Ectodermal cell (in vitro differentiated cells): ENCODE results near the gene RBFOX2.

Experiments used
- H3K27ac ChIP-seq: 2 replicates; pipeline ENCODE4 v1.7.0; 2013; ENCODE audit warnings: mild to moderate bottlenecking, low read depth, low read length; ENCODE audit not compliant: insufficient read depth, poor library complexity, severe bottlenecking
- H3K27me3 ChIP-seq: 2 replicates; pipeline ENCODE4 v1.7.0; 2013; ENCODE audit warnings: mild to moderate bottlenecking, low read length; ENCODE audit not compliant: insufficient read depth, control insufficient read depth, poor library complexity, severe bottlenecking
- H3K36me3 ChIP-seq: one replicate; pipeline ENCODE4 v1.7.0; 2013; ENCODE audit warnings: low read length; ENCODE audit not compliant: control insufficient read depth, insufficient read depth
- H3K4me1 ChIP-seq: one replicate; pipeline ENCODE4 v1.7.0; 2013; ENCODE audit warnings: low read length; ENCODE audit not compliant: control insufficient read depth, insufficient read depth
- H3K4me3 ChIP-seq: 2 replicates; pipeline ENCODE4 v1.7.0; 2013; ENCODE audit warnings: low read depth, low read length, control low read depth; ENCODE audit not compliant: insufficient read depth
- H3K9me3 ChIP-seq: 2 replicates; pipeline ENCODE4 v1.7.0; 2013; ENCODE audit warnings: mild to moderate bottlenecking, low read length, moderate library complexity; ENCODE audit not compliant: control insufficient read depth
- WGBS, 2 experiments: methylation state at CpG; one replicate each; pipeline ENCODE4 v1.1.7; 2013; ENCODE audit warnings: missing lambda C conversion rate in 2 of 2; 5-methylcytosine and 5-hydroxymethylcytosine counted together

RBFOX2 gene

GRCh38 chr22:35729309-35729698 is 299.3 kb downstream of the RBFOX2 start:
- 93% methylated on average over 2 of the region's 2 CpGs; no CpG with 5 or more reads in 1 of the 2 experiments for WGBS, 2 experiments
- H3K36me3 ChIP-seq: no peaks in the 10 kb centered on the region
- no peak overlapping the region for H3K27ac ChIP-seq
- no peaks in the 10 kb centered on the region for H3K4me1 ChIP-seq
- no peaks in the 10 kb centered on the region for H3K9me3 ChIP-seq
- no peaks in the 10 kb centered on the region for H3K27me3 ChIP-seq
- no peak overlapping the region for H3K4me3 ChIP-seq

- Histone ChIP-seq H3K4me3 (no peak overlapping the region), H3K9me3 (no peaks in the 10 kb centered on the region), H3K27me3 (no peaks in the 10 kb centered on the region), H3K27ac (no peak overlapping the region), H3K36me3 (no peaks in the 10 kb centered on the region), H3K4me1 (no peaks in the 10 kb centered on the region)
- WGBS, 2 experiments: 92% methylated on average over 12 of the region's 12 CpGs
These were observed 299.9 kb downstream of the RBFOX2 start for GRCh38 chr22:35728639-35729308.

DNA sequence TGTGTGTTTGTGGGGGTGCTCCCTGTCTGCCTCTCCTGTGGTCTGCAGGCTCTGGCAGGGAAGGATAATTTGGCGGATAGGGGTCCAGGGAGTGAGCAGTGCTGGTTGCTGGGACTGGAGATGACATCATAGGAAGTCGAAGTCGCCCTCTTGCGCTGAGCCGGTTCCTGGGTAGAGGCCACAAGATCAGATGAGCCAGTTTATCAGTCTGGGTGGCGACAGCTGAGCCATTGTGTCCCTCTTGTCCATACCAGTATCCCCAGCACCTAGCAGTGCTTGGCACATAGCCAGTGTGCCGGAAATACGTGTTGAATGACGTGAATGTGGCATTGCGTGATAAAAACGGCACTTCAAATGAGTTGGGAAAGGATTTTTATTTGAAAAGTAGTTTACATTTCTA is 301.2 kb downstream of the RBFOX2 start:
- WGBS, 2 experiments: 94% methylated on average over 11 of the region's 11 CpGs
- H3K4me3 ChIP-seq: no peak overlapping the region

DNA sequence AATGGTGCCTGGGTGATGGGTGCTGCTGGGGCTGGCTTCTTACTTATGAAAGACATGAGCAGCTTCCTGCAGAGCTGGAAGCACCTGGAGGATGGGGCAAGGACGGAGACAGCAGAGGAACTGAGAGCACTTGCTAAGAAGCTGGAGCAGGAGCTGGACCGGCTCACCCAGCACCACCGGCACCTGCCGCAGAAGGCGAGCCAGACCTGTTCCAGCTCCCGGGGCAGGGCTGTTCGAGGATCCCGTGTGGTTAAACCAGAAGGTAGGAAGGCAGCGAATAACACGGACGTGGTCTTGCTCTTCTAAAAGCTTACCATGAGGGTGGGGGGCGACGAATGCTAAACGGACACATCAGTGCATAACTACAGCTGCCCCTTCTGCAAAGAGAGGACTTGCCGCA is 301.7 kb downstream of the RBFOX2 start:
- Histone ChIP-seq H3K36me3 (no peaks in the 10 kb centered on the region), H3K27ac (no peak overlapping the region), H3K9me3 (no peaks in the 10 kb centered on the region), H3K27me3 (no peaks in the 10 kb centered on the region), H3K4me3 (no peak overlapping the region), H3K4me1 (no peaks in the 10 kb centered on the region)
- WGBS, 2 experiments: 95% methylated on average over 15 of the region's 15 CpGs

More for the DNA sequence above, 301.2 kb downstream of the RBFOX2 start:
- no peaks in the 10 kb centered on the region for H3K27me3 ChIP-seq
- H3K9me3 ChIP-seq: no peaks in the 10 kb centered on the region
- no peak overlapping the region for H3K27ac ChIP-seq
- H3K4me1 ChIP-seq: no peaks in the 10 kb centered on the region
- no peaks in the 10 kb centered on the region for H3K36me3 ChIP-seq

DNA sequence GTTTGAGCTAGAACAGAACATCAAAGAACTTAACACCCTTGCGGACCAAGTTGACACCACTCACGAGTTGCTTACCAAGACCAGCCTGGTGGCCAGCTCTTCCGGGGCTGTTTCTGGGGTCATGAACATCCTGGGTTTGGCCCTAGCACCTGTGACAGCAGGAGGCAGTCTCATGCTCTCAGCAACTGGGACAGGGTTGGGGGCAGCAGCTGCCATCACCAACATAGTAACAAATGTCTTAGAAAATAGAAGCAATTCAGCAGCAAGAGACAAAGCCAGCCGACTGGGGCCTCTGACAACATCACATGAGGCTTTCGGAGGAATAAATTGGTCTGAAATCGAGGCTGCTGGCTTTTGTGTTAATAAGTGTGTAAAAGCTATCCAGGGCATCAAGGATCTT is 302.2 kb downstream of the RBFOX2 start:
- Histone ChIP-seq H3K27me3 (no peaks in the 10 kb centered on the region), H3K27ac (no peak overlapping the region), H3K4me3 (no peak overlapping the region), H3K36me3 (no peaks in the 10 kb centered on the region), H3K9me3 (no peaks in the 10 kb centered on the region), H3K4me1 (no peaks in the 10 kb centered on the region)
- 92 to 94% methylated on average over 6 of the region's 6 CpGs for WGBS, 2 experiments

DNA sequence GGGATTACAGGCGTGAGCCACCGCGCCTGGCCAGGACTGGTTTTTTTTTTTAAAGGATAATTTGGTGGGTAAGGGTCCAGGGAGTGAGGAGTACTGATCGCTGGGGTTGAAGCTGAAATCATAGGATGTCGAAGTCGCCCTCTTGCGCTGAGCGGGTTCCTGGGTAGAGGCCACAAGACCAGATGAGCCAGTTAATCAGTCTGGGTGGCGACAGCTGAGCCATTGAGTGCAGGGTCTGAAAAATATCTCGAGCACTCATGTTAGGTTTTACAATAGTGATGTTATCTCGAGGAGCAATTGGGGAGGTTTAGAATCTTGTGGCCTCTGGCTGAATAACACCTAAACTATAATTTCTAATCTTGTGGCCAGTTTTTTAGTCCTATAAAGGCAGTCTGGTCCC is 303.1 kb downstream of the RBFOX2 start:
- Histone ChIP-seq H3K36me3 (no peaks in the 10 kb centered on the region), H3K4me3 (no peak overlapping the region), H3K27ac (no peak overlapping the region), H3K4me1 (no peaks in the 10 kb centered on the region), H3K27me3 (no peaks in the 10 kb centered on the region), H3K9me3 (no peaks in the 10 kb centered on the region)
- WGBS, 2 experiments: 88 to 95% methylated on average over 11 of the region's 11 CpGs

DNA sequence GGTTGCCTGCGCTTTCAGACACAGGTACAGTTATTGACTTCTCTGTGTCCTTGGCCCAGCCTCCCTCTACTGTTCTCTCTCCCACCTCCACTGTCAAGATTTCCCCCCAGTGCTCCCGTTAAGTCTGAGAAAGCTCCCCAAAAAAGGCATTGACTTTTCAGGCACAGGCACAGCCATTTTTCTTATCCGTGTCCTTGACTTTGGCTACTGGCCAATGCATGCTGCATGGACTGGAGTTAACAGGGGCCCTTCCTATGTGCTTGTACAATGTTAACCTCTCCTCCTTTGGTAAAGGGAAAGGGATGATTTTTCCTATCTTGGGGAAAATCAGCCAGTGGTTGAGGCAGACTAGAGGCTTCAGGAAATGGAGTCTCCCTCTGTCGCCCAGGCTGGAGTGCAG is 306.7 kb downstream of the RBFOX2 start:
- Histone ChIP-seq H3K4me3 (no peak overlapping the region), H3K27ac (no peak overlapping the region), H3K27me3 (no peaks in the 10 kb centered on the region), H3K9me3 (no peaks in the 10 kb centered on the region), H3K36me3 (no peaks in the 10 kb centered on the region), H3K4me1 (no peaks in the 10 kb centered on the region)
- WGBS, 2 experiments: 91 to 94% methylated on average over 4 of the region's 4 CpGs

DNA sequence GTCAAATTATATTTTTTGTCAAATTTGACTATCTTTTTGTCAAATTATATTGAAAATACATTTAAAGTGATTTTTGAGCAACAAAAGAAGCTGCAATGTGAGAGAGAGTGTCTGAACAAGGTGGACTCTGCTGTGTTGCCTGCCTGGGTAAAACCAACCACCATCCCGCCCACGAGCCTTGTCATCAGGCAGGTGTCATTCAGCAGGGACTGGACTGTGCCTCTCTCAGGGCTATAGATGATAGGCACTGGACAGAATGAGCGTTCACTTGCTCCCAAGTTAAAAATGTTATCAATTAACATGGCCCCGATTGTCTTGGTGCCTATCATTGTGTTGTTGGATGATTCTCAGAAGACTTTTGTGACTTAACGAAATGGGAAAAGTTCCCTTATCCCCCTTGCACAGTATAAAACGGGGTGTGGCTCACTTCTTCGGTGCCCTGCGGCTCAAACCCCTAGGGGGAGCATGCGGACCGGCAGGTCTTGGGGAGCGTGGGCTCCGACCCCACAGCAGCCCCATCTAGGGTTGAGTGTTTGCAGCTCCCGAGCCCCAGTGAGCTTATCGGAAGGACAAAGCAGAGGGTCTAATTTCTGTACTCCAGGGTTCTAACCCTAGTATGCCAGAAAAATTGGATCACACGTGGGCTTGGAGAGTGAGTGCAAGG is 309.3 kb downstream of the RBFOX2 start:
- Histone ChIP-seq H3K4me3 (no peak overlapping the region), H3K36me3 (no peaks in the 10 kb centered on the region), H3K27ac (no peak overlapping the region), H3K9me3 (no peaks in the 10 kb centered on the region), H3K27me3 (no peaks in the 10 kb centered on the region), H3K4me1 (no peaks in the 10 kb centered on the region)
- WGBS, 2 experiments: 84 to 89% methylated on average over 15 of the region's 15 CpGs

DNA sequence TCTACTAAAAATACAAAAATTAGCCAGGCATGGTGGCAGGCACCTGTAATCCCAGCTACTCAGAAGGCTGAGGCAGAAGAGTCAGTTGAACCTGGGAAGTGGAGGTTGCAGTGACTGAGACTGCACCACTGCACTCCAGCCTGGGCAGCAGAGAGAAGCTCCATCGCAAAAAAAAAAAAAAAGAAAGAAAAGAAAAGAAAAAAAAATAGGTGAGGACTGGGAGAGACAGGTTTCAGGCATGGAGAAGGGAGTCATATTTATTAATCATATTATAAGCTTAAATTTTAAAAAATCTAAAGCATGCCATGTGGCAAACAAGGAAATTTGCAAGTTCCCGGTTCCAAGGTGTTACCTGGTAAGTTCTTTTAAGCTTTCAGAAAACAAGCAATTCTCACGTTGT is 311.1 kb downstream of the RBFOX2 start, which contains the start of gene APOL5:
APOL5 (plus strand) TSS at position 301 of the 400 bp plus-strand sequence; CDS start at position 301, 0 bp downstream.
- H3K36me3 ChIP-seq: no peaks in the 10 kb centered on the region
- no peaks in the 10 kb centered on the region for H3K4me1 ChIP-seq
- no peak within 1 kb of the TSS for H3K27ac ChIP-seq
- WGBS, 2 experiments: 89 to 95% methylated on average over 3 of the region's 3 CpGs
- H3K4me3 ChIP-seq: no peak within 1 kb of the TSS
- H3K9me3 ChIP-seq: no peaks in the 10 kb centered on the region
- H3K27me3 ChIP-seq: no peaks in the 10 kb centered on the region

GRCh38 chr22:35712672-35713071 is 316.0 kb downstream of the RBFOX2 start:
- Histone ChIP-seq H3K4me1 (no peaks in the 10 kb centered on the region), H3K27ac (no peak overlapping the region), H3K36me3 (no peaks in the 10 kb centered on the region), H3K27me3 (no peaks in the 10 kb centered on the region), H3K4me3 (no peak overlapping the region), H3K9me3 (no peaks in the 10 kb centered on the region)
- WGBS, 2 experiments: 78 to 93% methylated on average over 2 of the region's 2 CpGs
